Activated CD8-positive, alpha-beta memory T cell treated with anti-CD3 and anti-CD28 coated beads for 24 hours (primary cell): ENCODE measurements around the gene CDT1.
A peak's percentile ranks its signal among the peaks of the same experiment; 100 is the strongest.

Experiments used
- DNase-seq: peaks from one replicate; pipeline ENCODE4 v3.0.0-alpha.2; 2020

The CDT1 gene

DNA sequence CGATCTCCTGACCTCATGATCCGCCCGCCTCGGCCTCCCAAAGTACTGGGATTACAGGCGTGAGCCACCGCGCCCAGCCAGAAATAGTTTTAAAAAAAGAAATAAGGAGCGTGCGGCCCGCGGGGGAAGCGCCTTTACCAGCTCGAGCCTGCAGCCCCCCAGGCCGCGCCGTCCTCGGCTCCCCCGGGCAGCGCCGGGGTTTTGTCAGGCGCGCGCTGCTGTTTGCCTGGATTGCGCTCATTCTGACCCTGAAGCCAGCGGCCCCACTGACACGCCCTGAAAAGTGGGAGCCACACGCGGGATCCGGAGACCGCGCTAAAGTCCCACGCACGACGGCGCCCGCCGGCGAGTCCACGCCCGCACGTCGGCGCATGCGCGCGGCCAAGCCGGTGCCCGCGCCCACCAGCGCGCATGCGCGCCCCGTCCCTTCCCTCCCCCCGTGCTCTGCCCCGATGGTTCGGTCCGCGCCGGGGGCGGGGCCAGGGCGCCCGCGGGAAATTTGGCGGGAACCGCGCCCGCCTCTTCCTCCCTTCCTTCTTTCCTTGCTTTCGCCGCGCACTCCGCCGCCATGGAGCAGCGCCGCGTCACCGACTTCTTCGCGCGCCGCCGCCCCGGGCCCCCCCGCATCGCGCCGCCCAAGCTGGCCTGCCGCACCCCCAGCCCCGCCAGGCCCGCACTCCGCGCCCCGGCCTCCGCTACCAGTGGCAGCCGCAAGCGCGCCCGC lies at the start of gene CDT1:
CDT1 (plus strand) TSS at position 526 of the 724 bp plus-strand sequence; CDS start at position 569, 43 bp downstream.
- DNase-seq = peak; percentile 97

DNA sequence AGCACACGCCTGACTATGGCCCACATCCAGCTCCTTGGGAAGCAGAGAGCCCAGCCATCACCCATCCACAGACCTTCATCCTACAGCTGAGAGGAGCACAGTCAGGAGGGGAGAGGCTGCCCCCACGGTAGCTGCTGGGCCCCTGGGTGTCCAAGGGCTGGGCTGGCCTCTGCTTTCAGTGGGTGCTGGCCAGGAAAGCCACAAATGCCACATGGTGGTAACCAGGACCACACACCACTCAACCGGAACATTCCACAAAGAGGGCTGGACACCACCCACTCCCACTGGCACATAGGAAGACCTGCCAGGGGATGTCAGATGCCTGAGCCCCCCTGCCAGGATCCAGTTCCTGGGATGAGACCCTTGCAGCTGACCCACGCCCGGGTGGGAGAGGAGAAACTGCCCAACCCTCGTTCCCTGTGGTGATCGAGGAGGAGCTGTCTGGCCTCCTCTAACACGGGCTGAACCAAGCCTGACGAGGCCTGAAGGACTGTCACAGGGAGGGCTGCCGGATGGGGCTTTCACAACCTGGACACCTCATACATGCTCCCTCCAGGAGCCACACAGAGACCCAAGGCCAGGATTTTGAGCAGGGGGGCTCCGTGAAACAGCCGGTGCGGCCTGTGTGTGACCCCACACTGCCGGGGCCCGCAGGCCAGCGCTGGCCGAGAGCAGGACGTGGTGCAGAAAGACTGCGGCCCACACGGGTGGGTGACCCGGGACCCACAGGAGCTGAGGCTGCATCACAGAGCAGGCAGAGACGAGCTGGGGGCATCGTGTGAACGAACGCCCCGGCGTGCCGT lies 49.3 kb upstream of the CDT1 start:
- no peak for DNase-seq

DNA sequence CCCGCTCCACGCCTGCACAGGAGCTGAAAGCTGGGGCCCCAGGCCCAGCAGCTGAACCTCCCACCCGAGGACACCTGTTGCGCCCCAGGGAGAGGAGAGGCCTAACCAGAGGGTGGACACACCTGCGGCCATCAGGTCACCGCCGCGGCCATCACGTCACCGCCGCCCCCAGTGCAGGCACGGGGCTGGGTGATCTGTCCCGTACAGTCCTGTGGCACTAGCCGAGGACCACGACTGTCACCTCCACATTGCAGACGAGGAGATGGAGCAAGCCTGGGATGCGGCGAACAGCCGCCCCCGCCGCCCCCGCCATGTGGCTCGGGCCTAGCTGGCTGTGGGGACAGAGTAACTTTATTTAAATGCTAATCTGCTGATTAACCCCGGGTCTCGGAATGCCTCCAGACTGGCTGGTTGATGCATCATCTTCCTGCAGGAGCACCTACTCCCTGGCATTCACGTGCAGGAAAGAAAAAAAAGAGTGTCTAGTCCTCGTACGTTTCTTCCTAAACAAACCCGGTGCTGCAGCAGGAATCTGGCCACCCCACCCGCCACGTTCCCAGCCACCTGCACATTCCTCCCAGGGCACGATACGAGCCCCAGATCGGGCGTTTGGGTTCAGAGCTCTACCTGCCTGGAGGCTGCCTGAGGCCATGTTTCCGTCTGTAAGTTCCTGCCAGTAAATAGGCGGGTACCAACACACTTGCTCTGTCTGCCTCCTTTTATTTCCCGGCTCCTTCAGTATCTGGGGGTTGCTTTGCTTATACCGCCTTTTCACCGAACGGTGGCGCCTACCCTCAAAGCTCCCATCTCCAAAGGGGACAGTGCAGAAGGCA lies 48.5 kb upstream of the CDT1 start:
- no peak for DNase-seq

DNA sequence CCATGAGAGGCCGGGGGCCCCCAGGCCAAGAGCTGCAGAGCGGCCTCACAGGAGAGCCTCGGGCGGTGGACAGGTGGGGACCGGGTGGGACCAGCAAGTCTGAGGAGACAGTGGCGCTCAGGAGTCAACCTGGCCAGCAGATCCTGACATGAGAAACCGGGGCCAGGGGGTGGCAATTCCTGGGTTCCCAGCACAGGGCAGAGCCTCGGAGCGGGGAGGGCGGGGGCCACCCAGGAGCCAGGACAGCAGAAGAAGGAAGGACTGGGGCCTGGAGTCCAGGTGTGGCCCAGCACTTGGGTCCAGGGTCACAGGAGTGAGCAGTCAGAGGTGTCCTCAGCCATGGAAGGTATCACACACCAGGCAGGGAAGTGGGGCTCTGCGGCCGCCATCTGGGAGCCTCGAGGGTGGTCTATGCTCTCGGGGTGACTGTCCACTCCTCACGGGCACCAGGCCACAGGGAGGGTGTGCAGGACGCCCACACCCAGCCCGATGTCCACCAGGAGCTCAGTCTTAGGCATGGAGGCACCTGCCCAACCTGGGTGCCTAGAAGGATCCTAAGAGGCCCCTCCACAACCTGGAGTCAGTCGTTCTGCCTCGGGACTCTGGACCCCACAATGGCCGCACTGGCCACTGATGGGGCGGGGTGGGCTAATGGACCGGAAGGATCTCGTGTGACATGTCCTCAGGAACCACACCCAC lies 47.7 kb upstream of the CDT1 start:
- no peak for DNase-seq

DNA sequence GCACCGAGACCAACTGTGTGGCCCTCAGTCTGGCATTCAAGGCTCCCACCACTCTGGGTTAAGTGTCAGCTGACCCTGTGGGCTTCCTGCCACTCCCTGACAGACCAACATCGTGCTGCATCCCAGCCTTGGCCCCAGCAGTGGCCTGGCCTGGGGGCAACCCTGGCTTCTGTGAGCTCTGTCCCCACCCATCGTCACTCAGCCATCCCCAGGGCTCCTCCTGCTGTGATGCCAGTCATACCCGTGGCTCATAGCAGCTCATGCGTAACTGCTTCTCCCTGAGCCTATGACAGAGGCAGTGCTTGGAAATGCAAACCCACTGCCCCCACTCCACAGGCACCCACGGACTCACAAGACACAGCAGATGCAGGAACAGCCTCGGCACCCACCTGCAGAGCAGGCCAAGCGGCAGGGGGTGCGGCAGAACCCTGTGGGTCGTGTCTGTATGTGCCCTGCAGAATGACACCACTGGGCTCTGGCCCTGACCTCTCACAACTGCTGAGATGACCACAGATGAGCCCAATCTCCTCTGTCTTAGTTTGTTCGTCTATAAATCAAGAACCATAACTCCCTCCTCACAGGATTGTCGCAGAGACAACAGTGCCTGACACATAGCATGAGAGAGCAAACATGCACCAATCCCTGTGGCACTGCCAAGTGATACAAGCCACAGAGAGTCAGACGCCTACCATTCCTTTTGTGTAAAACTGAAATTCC lies 45.2 kb upstream of the CDT1 start:
- no peak for DNase-seq

DNA sequence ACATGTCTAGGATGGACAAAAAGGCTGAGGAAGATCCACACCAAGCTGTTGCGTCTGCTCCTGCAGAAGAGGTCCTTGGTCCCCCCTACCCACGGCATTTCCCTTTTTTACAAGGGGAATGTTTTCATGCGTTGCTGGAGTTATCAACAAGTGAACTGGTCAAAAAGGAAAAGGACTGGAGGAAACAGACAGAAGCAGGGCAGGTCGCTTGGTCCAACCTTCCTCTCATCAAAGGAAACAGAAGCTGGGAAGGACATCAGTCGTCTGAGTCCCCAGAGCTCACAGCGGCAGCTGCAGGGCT lies 44.7 kb upstream of the CDT1 start:
- DNase-seq = no peak

DNA sequence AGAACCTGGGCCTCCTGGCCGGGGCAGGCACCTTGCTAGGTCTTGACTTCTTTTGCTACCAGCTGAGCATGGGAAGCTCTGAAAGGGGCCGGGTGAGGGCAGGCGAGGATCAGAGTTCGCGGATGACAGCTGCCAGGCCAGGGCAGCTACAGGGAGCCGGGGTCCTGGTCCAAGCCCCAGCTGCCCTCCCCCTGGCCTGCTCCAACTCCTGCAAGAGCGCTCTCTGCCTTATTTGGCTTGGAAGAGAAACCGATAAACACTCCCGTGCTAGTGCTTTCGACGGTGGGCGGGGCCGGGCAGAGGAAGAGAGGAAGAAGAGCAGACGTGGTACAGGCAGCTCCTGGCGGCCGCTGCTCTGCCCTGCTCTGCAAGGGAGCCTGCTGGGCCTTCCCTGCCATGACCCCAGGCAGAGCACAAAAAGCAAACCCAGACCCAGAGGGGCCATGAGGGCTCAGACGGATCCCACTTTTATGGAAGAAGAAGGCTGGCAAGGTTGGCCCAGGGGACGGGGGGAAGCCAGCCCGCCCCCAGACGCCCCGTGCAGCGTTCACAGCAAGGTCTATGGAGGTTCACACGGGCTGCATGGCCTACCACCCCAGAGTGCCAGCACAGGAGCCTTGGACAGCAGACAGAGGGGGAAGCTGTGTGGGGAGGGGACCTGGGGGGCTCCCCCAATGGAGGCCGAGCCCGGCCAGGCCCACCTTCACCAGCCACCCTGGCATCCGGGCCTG lies 44.2 kb upstream of the CDT1 start:
- no peak for DNase-seq

DNA sequence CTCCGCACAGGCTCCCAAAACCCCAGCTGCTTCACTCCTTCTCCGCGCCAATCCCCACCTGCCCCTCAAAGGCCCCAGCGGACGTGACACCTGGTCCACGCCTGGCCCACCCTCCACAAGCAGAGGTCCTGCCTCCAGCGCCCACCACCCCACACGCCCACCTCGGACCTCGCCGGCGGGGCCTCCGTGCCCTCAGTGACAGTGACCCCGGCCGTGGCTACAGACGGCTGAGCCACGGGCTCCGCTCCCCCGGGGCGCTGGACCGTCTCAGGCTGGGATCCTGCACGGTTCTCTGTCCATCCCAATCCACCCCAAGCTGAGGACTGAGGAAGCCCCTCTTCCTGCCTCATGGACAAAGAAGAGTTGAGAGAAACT lies 43.6 kb upstream of the CDT1 start:
- DNase-seq = no peak

DNA sequence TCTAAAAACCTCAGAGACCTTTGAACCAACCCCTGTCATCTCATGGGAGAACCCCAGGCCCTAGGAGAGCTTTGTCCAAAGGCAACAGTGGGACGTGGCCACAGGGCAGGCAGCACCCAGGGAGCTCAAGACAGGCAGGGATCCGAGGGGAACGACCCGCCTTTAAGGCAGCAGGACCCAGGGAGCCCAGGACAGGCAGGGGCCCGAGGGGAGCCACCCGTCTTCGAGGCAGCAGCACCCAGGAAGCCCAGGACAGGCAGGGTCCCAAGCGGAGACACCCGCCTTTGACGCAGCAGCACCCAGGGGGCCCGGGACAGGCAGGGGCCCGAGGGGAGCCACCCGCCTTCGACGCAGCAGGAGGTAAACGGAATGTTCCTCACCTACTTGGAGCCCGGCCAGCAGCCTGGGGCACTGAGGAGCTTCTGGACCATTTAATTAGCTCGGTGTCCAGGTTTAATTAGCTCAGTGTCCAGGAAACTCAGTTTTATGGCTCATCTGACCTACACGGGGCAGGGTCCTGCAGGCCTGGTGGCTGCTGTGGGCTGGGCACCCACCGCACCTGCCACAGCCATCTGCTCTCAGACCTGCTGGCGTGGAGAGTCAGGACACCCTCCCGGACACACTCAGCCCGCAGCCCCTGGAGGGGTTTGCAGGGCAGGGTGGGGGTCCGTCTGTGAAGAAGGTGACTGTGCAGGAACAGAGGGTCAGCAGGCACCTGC lies 43.0 kb upstream of the CDT1 start:
- no peak for DNase-seq

DNA sequence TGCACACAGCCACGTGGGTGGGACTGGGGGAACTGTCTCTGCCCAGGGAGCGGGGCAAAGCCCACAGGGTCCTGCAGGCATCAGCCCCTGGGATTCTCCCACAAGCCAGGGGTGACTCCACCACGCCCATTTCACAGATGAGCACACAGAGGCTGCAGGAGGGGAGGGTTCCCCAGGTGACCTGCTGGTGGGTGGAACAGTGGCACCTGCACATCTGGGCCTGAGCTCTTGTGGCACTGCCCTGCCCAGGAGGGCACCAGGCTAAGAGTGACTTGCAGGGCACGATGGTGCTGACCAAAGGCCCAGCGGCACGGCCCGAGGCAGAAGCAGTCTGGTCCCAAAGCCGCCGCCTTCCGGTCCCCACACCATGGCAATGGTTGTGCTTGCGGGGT lies 42.5 kb upstream of the CDT1 start:
- no peak for DNase-seq

DNA sequence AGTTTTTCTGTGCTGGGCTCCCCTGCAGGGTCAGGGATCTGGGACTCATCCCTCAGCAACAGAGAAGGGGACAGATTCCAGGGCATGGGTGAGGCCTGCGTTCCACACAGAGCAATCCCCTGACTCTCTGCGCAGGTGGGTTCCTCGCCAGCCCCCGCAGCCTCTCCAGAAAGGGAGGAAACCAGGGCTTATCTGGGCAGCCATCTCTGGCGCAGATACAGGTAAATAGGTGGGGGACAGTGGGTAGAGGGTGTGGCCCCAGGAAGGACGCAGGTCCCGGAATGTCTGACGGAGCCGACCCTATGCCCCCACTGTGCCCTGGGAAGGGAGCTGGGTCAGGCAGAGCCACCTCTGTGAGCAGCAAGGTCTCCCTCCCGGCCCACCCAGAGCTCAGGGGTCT lies 41.8 kb upstream of the CDT1 start:
- DNase-seq = no peak

DNA sequence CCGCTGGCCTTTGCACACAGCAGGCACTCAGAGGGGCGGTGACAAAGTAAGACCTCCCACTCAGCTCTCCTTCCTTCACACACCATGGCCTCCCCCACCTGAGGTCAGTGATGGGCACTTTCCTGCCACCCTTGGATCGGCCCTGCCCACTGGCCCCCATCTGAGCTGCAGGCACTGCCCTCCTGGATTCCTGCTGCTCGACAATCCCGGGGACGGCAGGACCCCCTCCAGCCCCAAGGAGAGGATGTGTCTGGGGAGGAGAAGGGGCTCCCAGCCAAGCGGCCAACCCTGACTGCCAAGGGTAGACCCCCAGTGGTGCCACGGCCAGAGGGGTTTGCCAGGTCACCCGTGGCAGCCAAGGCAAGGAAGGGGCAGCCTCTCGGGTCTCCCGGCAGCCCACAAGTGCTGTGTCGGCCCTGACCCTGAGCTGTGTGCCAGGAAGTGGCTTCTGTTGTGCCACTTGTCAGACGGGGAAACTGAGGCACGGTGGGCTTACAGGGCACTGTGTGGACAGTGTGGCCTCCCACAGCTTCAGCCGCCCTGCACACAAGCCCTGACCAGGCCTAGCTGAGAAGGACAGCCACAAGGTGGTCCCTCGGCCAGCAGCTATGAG lies 41.2 kb upstream of the CDT1 start:
- DNase-seq = no peak

DNA sequence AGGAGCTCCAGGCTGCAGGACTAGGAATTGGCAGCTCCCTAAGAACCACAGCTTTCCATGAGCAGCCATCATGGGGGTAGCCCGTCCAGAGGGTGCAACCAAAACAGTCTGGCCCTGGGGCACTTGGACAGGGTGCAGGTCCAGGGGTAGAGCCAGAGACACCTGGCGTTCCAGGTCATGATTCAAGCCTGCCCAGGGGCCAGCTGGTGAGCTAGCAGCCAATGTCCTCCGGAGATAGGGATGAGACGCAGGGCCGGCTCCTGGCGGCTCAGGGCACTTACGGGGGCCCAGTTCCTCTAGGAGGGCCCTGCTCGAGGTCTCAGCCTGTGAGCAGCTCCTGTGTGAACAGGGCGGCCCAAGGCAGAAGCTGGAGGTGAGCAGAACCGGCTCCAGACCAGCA lies 40.6 kb upstream of the CDT1 start:
- no peak for DNase-seq

DNA sequence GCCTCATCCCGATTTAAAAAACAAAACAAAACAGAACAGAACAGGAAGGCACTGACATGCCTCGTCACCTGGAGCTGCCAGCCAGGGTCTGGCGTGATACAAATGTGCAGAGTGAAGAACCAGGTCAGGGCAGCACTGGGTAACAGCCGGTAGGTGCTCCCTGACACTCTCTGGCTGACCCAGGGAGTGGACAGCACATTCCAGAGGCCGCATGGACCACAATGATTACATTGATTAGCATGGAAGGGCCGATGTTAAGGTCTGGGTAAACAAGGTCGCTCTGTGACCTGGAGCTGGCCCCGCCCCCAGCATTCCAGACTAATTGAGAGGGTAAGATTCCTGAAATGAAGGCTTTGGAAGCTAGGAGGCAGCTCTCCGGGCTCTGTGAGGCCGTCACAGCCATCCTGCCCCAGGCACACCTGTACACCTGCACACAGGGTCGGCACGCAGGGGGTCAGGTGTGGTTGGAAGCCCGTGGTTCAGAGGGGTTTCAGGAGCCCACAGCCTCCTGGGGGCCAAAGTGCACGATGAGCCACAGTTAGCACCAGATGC lies 40.0 kb upstream of the CDT1 start:
- DNase-seq = no peak

DNA sequence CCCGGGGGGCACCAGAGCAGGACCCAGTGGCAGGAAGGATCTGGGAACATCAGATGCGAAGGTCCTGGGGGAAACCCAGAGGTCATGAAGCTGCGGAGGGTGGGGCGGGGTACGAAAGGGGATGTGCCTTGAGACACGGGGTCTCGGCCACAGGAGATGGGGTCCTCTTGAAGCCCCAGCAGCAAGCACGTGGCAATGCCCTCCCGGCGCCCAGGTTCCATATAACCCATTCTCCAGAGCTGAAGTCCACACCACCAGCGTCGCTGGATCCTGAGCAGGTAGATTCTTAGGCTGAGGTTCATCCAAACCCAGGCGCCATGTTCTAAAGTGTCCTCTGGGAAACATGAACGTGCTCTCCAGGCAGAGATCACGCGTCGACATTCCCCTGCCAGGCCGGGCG lies 39.5 kb upstream of the CDT1 start:
- no peak for DNase-seq

DNA sequence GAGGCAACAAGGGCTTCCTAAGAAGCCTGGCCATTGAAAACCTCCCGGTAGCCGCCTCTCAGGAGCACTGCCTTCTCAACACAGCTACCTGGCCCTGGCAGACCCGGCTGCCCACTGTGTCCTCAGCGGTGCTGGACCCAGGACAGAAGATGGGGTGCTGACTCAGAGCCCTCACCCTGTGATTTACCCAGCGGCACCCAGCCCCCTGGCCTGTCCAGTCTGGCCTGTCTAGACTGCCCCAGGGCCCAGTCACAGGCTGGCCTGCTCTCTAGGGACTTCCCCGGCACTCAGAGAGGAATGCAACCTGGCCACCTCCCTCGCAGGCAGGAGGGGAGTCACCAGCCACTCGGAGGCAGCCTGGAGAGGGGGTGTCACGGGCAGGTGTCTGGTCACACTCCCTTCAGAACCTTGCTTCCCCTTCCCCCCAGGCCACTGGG lies 38.7 kb upstream of the CDT1 start:
- DNase-seq = no peak

DNA sequence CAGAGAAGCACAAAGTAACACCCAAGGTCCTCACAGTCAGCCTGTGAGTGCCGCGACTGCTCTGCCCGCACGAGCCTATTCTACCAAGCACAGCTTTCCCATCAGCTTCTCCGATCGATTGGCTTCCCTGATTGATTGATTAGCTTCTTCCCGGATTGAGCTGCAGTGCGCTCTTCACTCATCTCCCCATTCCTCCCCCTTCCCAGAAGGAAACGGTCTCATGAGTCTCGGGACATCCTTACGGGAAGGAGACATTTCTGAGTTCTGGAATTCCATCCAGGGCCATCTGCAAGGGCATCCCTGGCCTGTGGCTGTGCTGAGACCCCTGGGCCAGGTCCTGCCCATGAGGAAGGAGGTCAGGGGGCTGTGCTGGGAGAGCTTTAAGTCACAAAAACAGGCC lies 36.6 kb upstream of the CDT1 start:
- DNase-seq = no peak

DNA sequence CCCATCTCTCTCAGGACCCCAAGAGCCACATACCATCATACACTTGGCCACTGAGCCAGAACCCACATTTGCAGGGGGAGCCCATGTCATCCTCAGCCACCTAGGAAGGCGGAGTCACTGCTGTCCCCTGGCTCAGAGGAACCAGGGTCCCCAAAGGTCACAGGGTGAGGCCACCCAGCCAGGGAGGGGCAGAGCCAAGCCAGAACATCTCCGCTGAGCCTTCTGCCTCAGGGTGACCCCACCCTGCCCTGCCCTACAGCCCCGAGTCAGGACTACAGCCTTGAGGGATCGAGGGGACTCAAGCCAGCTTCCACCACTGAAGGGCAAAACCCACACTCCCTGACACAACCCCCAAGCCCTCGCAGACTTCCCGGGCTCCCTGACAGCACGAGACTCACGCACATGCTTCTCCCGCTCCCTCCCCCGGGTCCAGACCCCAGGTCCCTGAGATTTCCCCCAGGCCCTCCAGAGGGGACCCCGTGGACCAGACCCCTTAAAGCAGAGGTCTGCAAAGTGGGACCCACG lies 36.0 kb upstream of the CDT1 start:
- no peak for DNase-seq

DNA sequence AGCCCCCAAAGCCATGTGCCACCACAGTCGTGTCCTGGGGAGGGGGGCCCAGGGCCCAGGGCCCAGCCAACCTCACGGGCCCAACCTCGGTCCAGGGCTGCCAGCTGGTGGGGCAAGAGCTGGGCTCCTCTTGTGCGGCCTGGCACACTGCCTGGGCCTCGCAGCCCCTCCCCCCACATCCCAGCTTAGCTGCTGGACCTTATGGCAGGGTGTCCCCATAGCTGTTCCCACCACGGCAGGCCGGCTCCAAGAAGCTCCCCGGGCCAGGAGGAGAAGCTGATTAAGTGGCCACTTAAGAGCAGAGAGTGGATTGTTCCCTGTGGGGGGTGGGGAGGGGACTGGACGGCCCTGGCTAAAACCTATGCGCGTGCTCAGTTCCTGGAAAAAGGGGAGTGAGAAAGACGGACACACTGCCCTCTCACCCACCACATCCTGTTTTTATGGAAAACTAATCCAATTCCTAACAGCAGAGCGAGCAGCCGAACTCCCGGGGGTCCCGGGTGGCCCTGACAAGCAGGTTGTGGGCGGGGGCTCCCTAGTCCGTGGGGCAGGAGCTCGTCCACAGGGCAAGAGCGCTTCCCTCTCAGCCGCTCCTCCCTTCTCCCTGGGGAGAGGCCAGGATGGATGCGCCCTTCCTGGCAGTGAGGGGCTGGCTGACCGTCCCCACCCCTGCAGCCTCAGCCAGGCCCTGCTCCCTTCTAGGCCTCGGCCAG lies 35.4 kb upstream of the CDT1 start:
- DNase-seq = no peak
